VCaP (cell line): ENCODE results near the gene TBC1D22A.
"Not testable (repeated sequence)": the region's sequence is repeated elsewhere in the genome, so short reads cannot be mapped to it uniquely, and the experiment has no call there.

ENCODE experiments used
- H3K27ac ChIP-seq: fragments of 450-650 bp; 2 replicates; pipeline ENCODE4 v1.5.1; 2017
- TF ChIP-seq, protein P1 (sequence below): fragments of 450-650 bp; conservative IDR thresholded peaks from 2 replicates; pipeline ENCODE4 v1.5.1; 2017; ENCODE audit warnings: mild to moderate bottlenecking, moderate library complexity

Gene TBC1D22A

DNA sequence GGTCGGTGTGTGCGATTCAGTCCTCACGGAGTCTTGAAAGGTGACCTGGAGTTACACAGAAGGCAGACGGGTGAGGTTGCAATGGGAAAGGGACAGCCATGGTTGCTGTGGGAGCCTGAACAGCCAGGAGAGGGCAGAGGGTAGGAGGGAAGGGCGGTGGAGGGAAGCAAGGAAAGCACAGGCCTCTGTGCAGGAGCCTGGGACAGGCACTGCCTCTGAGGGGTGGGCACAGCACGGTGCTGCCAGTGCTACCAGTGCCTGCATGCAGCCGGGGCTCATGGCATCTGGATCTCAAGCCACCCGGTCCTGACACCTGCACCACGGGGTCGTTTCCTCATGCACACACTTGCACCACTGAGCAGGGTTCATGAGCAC is 401.0 kb downstream of the TBC1D22A start:
- TF ChIP-seq, protein P1, sequence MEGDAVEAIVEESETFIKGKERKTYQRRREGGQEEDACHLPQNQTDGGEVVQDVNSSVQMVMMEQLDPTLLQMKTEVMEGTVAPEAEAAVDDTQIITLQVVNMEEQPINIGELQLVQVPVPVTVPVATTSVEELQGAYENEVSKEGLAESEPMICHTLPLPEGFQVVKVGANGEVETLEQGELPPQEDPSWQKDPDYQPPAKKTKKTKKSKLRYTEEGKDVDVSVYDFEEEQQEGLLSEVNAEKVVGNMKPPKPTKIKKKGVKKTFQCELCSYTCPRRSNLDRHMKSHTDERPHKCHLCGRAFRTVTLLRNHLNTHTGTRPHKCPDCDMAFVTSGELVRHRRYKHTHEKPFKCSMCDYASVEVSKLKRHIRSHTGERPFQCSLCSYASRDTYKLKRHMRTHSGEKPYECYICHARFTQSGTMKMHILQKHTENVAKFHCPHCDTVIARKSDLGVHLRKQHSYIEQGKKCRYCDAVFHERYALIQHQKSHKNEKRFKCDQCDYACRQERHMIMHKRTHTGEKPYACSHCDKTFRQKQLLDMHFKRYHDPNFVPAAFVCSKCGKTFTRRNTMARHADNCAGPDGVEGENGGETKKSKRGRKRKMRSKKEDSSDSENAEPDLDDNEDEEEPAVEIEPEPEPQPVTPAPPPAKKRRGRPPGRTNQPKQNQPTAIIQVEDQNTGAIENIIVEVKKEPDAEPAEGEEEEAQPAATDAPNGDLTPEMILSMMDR = no peak
- H3K27ac ChIP-seq = no peak overlapping the region

DNA sequence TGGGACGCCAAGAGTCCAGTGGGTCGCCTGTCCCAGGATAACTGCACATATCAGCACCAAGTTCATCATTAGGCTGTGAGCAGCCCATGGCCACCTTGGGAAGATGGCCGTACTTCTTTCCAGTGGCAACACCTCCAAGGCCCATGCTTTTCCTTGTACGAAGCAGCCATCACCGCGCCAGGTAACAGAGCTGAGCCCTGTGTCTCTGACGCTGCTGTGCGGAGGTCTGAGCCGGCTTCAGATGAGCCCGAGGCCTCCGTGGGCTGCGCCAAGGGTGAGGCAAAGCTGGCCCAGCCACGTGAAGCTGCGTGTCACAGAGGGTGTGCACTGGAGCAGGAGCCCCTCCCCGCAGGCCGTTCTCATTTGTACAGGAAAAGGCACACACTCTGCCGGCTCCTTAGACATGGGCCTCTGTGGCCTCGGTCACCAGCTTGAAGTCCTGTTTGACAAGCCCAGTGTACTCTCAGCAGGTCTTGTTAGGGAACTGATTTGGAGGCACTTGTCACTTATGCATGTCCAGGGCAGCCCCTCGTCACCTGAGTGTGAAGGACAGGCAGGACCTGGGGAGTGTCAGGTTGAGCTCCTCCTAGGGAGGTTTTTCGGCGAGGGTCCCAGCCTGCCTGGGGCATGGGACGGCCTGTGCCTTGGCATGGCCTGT is 401.5 kb downstream of the TBC1D22A start:
- no peak overlapping the region for H3K27ac ChIP-seq
- TF ChIP-seq, protein P1 = no peak

DNA sequence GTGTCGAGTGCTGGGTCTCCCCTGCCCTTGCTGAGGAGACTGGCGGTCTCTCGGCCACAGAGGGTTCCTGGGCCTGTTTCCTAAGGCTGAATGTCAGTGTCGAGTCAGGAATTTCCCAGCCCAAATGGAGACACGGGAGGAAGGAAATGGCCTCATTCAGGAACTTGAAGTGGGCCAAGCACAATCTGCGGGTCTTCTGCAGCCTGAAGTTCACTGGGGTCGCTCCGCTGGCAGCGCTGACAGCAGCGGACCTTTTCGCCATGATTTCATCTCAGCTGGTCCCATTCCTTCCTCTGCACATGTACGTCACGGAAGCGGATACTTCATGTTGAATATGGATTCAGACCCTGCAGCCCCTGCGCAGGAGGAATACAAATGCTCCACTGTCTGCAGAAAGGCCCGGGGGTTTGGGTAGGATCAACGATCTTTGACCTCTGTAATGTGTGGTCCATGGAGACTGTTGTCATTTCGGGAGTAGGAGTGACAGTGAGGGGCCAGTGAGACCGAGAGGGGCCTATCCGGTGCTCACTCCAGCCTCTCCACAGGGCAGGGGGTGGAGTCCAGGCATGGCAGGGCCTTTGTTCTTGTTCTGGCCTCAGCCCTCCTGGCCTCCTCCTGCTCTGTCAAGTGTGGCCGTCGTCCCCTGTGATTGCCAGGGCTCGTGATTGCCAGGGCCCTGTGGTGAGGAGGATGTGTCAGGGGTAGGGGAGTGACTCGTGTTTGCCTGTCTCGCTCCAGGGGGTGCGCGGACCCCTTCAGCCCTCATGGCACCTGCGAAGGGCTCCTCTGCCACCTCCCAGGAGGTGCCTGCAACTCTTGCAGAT is 402.3 kb downstream of the TBC1D22A start:
- H3K27ac ChIP-seq = no peak overlapping the region
- TF ChIP-seq, protein P1 = no peak

DNA sequence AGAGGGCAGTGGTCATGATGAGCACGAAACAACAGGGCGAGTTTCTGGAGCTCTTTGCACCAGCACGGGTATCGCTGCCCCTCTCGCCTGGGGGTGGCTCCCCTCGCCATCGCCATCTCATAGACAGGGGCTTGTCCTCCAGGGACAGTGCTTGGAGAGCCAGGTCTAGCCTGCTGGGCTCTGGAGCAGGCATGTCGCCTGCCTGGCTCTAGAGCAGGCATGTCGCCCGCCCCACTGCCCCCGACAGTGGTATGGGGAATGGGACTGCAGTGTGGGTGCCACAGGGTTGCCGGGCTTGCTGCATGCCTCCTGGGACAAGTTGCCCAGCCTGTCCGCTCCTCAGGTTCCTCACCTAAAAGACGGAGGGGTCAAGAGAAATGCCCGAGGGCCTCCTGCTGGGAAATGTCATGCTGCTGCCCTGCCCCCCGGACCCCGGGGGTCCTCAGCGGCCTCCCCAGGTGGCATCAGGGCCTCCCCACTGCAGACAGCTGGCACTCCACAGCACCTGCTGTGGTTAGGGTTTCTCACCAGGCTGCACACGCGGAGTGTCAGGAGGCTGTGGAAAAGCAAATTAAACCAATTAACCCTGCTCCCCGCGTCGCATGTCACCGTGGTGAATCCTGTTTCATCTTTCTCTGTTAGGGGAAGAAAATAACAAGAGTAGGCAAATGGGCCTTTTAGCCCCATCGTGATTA is 403.0 kb downstream of the TBC1D22A start:
- no peak overlapping the region for H3K27ac ChIP-seq
- TF ChIP-seq, protein P1 = no peak

DNA sequence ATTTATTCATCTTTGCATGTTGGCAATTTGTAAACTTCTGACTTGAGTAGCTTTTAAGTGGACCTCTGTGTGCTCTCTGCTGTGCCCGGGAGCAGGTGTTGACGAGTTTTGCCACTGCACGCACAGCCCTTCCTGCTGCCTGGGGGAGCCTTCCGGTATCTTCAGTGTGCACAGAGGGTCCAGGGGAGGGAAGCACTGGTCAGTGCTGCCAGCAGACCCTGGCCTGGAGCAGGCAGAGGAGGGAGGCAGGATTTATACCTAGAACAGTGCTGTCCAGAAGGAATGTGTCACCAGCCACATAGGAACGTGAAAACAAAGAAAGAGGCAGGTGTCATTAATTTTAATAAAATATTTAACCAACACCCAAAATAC is 403.6 kb downstream of the TBC1D22A start:
- no peak overlapping the region for H3K27ac ChIP-seq
- TF ChIP-seq, protein P1 = no peak

DNA sequence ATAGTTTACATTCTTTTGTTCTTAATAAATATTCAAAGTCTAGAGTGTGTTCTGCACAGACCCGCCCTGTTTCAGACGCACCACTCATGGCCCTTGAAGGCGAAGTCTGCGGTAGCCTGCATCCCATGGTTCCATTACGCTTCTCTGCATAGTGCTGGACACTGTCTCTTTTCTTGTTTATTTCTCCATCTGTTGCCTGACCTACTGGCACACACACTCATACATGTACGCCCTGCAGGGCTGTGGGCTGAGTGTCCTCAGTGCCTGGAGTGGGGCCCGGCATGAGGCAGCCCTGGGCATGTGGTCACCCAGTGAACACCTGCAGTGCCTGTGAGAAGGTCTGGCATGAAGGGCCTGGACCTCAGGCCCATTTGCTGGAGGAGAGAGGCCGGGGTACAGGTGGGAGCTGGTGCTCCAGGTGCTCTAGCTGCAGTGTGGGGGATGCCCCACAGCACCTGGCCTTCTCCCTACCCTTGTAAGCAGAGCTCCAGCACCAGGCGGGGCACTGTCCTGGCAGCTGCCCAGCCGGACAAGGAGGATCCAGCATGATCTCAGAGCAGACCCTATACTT is 404.1 kb downstream of the TBC1D22A start:
- H3K27ac ChIP-seq = no peak overlapping the region
- TF ChIP-seq, protein P1 = no peak

DNA sequence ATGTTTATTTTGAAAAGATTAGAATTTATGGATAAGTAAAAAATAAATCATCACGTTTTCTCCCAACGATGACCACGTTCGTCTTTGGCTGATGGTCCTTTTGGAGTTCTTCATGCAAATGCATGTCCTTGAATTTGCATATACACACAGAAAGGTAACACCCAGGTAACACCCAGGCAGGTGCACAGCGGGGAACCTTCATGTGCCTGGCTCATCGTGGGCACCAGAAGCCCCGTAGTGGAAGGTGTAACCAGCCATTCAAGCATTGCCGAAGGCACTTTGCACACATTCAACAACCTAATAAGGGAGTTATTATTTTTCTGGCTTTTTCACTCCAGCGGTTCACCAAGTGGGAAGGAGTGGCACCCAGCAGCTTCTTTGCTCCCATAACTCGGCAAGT is 404.6 kb downstream of the TBC1D22A start:
- TF ChIP-seq, protein P1 = no peak
- no peak overlapping the region for H3K27ac ChIP-seq

DNA sequence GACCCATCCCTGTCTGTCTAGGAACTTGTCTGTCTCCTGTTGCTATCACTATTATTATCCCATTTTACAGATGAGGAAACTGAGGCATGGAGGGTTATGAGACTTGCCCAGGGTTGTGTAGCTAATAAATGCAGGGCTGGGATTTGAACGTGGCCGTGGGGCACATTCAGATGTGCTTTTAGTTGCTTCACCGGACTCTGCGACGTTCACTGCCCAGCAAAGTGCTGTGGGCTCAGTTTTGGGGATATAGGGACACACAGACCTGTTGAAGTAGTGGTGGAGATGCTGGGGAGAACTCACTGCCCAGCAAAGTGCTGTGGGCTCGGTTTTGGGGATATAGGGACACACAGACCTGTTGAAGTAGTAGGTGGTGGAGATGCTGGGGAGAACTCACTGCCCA is 405.5 kb downstream of the TBC1D22A start:
- not testable (repeated sequence) for H3K27ac ChIP-seq
